Kidney (tissue), 14 donors: ENCODE data around the gene NPAS3. TPM values are rescaled to one million over a fixed set of nuclear protein-coding genes. Genes with fewer than 3 reads are reported as not detected.

Experiments used
- DNase-seq, 5 donors: peaks; one replicate each; pipeline ENCODE4 v3.0.0-alpha.2; 2013 to 2020
- FAIRE-seq: peaks from 2 replicates; lab custom pipeline; 2012; peaks lifted over from hg19 to GRCh38; lab: Jason Lieb, UNC
- H3K27ac ChIP-seq, 2 donors: one replicate each; pipeline ENCODE4 v1.7.0; 2013; ENCODE audit warnings: low read depth in 2 of 2, low read length in 2 of 2, inconsistent platforms in 1 of 2
- H3K27me3 ChIP-seq: one replicate; pipeline ENCODE4 v1.7.1; 2013; ENCODE audit warnings: low read length, inconsistent platforms; ENCODE audit not compliant: control insufficient read depth, insufficient read depth
- H3K36me3 ChIP-seq, 3 donors: one replicate each; pipeline versions ENCODE4 v1.7.0 to v1.7.1; 2013; ENCODE audit warnings: low read length in 3 of 3, control low read depth in 1 of 3, inconsistent platforms in 1 of 3; ENCODE audit not compliant: insufficient read depth in 3 of 3, control insufficient read depth in 2 of 3
- H3K4me1 ChIP-seq, 3 donors: one replicate each; pipeline versions ENCODE4 v1.7.0 to v1.7.1; 2013; ENCODE audit warnings: low read length in 3 of 3, inconsistent platforms in 1 of 3, low read depth in 1 of 3; ENCODE audit not compliant: control insufficient read depth in 2 of 3, insufficient read depth in 2 of 3
- H3K4me3 ChIP-seq, 3 donors: one replicate each; pipeline versions ENCODE4 v1.7.0 to v1.8.1; 2013; ENCODE audit warnings: low read length in 3 of 3, control low read depth in 1 of 3, inconsistent platforms in 1 of 3
- H3K9ac ChIP-seq, 3 donors: one replicate each; pipeline versions ENCODE4 v1.7.0 to v1.7.1; 2013; ENCODE audit warnings: low read length in 3 of 3, control low read depth in 1 of 3, inconsistent platforms in 1 of 3
- H3K9me3 ChIP-seq, 3 donors: one replicate each; pipeline versions ENCODE4 v1.7.0 to v1.7.1; 2013; ENCODE audit warnings: low read length in 3 of 3, control low read depth in 1 of 3, inconsistent platforms in 1 of 3; ENCODE audit not compliant: control insufficient read depth in 2 of 3, insufficient read depth in 1 of 3
- CTCF ChIP-seq: IDR thresholded peaks from 3 replicates; pipeline ENCODE4 v1.5.1; 2012; ENCODE audit warnings: mild to moderate bottlenecking, moderate library complexity, borderline replicate concordance; ENCODE audit not compliant: insufficient read depth; ENCODE audit errors: extremely low read depth
- intact Hi-C: fragments of 100-400 bp; cut with DNase I; formaldehyde crosslinking; loops from one replicate; pipeline ENCODE4 v1.11.1; 2022
- polyA plus RNA-seq: library from polyadenylated mRNA; stranded (reverse); fragments of 350-450 nt; fragmentation: Illumina TruSeq; extraction: RNeasy Lipid Tissue Mini Kit (QIAGEN cat#74804); gene quantifications from one replicate; pipeline ENCODE4 v1.2.3, GENCODE V29; 2014; ENCODE audit warnings: low read depth, low replicate concordance; ENCODE audit not compliant: insufficient read depth
- total RNA-seq: library from RNA; stranded (reverse); fragmentation: NEBNext Ultra II Directional; extraction: Animal tissue kit (Norgen Biotek cat#: 25700); gene quantifications from one replicate; pipeline ENCODE4 v1.2.1, GENCODE V29; 2021
- donor health status: control.
- donor health status: control.
- donor health status: control.
- donor health status: control.
- donor health status: control.
- donor health status: DM: yes; HTN: yes; CAD: no.
- donor health status: Normal renal cell carcinoma (clear cell type).

Gene NPAS3
- total and polyA plus RNA-seq, 2 donors from 2014 or later: 0.82 to 5.0 TPM

DNA sequence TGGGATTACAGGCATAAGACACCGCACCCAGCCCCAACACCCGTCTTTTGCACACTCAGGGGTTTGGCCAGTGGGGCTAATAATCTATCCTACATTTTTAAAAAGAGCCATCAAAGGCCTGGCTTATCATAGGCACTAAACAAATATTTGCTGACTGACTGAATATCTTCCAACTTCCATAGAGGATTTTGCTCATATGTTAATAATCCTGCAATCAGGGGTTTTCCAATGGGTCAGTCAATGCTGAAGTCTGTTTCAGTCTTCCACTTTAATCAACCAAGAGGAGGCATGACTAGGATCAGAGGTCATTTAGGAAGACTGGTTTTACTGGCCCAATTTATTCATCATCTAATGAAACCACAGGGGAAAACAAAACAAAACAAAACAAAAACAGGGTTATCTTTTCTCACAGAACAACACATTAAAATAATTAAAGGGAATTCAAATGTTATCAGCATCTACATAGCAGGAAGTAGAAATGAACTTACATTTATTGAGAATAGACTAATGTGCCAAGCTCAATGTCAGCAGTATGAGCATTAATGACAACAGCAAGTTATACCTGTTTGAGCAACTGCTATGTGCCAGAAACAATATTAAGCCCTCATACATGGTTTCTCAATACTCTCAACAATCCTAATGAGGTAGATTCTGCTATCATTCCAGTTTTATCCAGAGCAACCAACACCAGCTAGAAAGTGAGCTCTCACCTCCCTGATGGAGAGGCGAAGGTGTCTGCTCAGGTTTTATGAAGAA lies 640.0 kb downstream of the NPAS3 start:
- Histone ChIP-seq H3K4me3 (no peak overlapping the region), H3K27me3 (no peaks in the 10 kb centered on the region), H3K9ac (no peak overlapping the region), H3K36me3 (no peaks in the 10 kb centered on the region), H3K9me3 (no peaks in the 10 kb centered on the region), H3K4me1 (no peaks in the 10 kb centered on the region), H3K27ac (no peak overlapping the region)
- intact Hi-C loops: no loop called here
- DNase-seq (no peak), FAIRE-seq (no peak)
- no peak for TF ChIP-seq CTCF

DNA sequence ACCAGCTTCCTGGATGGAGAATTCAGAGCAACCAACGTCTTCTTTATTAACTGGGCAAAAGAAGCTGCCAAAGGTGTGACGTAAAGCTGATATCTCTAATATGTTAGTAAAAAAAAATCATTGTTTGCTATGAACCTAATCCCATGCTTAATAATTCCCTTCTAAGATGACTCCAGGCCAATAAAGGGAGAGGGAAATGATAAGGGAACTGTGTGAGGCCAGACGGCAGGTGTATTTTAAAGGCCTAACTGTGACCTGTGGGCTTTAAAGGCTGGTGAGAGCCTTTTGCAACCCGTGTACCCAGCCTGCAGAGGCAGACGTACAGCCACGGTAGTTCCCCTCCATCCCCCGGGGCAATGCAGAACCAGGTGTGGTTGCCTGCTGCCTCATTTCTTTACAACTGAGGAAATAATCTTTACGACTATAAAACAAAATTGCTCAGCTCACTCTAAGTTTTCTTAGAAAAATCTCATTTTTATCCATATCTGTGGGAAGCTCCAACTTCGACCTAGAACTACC lies 641.6 kb downstream of the NPAS3 start:
- Histone ChIP-seq H3K4me3 (no peak overlapping the region), H3K4me1 (no peaks in the 10 kb centered on the region), H3K36me3 (no peaks in the 10 kb centered on the region), H3K27ac (no peak overlapping the region), H3K9me3 (no peaks in the 10 kb centered on the region), H3K9ac (no peak overlapping the region), H3K27me3 (no peaks in the 10 kb centered on the region)
- DNase-seq (no peak), FAIRE-seq (no peak)
- intact Hi-C loops: no loop called here
- TF ChIP-seq CTCF: no peak

- Histone ChIP-seq H3K27me3 (no peaks in the 10 kb centered on the region), H3K27ac (no peak overlapping the region), H3K4me1 (no peaks in the 10 kb centered on the region), H3K9ac (no peak overlapping the region), H3K4me3 (no peak overlapping the region), H3K9me3 (no peaks in the 10 kb centered on the region), H3K36me3 (no peaks in the 10 kb centered on the region)
- no peak for TF ChIP-seq CTCF
- intact Hi-C loops: no loop called here
- DNase-seq: peak in 2 of 5 donors; percentile 51 to 55
- FAIRE-seq: no peak
Observed at GRCh38 chr14:33580841-33581240, 642.2 kb downstream of the NPAS3 start.
